Measurements from ENCODE around the gene DYDC2.

GRCh38 chr10:80350251-80350650, 6.3 kb upstream of the DYDC2 start:
- no peak for TF ChIP-seq POLR2AphosphoS5 (IDR thresholded peaks at IDR 0.05; ENCODE audit: low read depth)
- no peak for TF ChIP-seq CTCF (IDR thresholded peaks at IDR 0.05; ENCODE audit: insufficient read depth, low read length)
- TF ChIP-seq GABPA (IDR thresholded peaks at IDR 0.05; ENCODE audit: low read depth): no peak

All from HL-60 (cell line).